Type B pancreatic cell (in vitro differentiated cells): Measurements from ENCODE around the gene CENPS. TPM values are rescaled to one million over a fixed set of nuclear protein-coding genes. Genes with fewer than 3 reads are reported as not detected.

Source experiments
- DNase-seq: peaks from one replicate; pipeline ENCODE4 v3.0.0; 2021; ENCODE audit warnings: mixed read lengths; ENCODE audit not compliant: unreplicated experiment; ENCODE audit errors: extremely low spot score
- H3K27ac Mint-ChIP-seq: 2 replicates; pipeline ENCODE4 v1.8.0; 2021; ENCODE audit warnings: mild to moderate bottlenecking, mixed read lengths
- H3K27me3 Mint-ChIP-seq: 2 replicates; pipeline ENCODE4 v1.8.0; 2021; ENCODE audit warnings: mixed read lengths
- H3K36me3 Mint-ChIP-seq: 2 replicates; pipeline ENCODE4 v1.8.0; 2021; ENCODE audit warnings: mixed read lengths
- H3K4me1 Mint-ChIP-seq: one replicate; pipeline ENCODE4 v1.8.0; 2021; ENCODE audit warnings: mixed read lengths; ENCODE audit not compliant: unreplicated experiment
- H3K4me3 Mint-ChIP-seq: 2 replicates; pipeline ENCODE4 v1.8.0; 2021; ENCODE audit warnings: mild to moderate bottlenecking, mixed read lengths
- H3K9me3 Mint-ChIP-seq: 2 replicates; pipeline ENCODE4 v1.8.0; 2021; ENCODE audit warnings: mixed read lengths
- CTCF ChIP-seq: fragments of 200-600 bp; sonication (generic); conservative IDR thresholded peaks from 2 replicates; pipeline ENCODE4 v1.5.0; 2021; ENCODE audit warnings: antibody characterized with exemption, mild to moderate bottlenecking
- total RNA-seq: library from RNA; stranded (reverse); gene quantifications from 2 replicates; pipeline ENCODE4 v1.2.1, GENCODE V29; 2021; ENCODE audit warnings: low replicate concordance

Gene CENPS
- total RNA-seq, 1 donor from 2014 or later, result 24.7 TPM

GRCh38 chr1:10398734-10399443, 31.3 kb upstream of the CENPS start, which contains the start of gene PGD:
Gene PGD, plus strand, starts transcription at chr1:10399064. Its CDS starts 54 bp downstream, at chr1:10399118.
- peaks cover 21% of the 10 kb centered on the region for H3K4me1 Mint-ChIP-seq
- H3K27ac Mint-ChIP-seq, result peak within 1 kb of the TSS; percentile 93
- no peaks in the 10 kb centered on the region for H3K27me3 Mint-ChIP-seq
- TF ChIP-seq CTCF, result no peak
- peak; percentile 99 for DNase-seq
- peaks cover 14% of the 10 kb centered on the region for H3K36me3 Mint-ChIP-seq
- peak within 1 kb of the TSS; percentile 96 for H3K4me3 Mint-ChIP-seq
- H3K9me3 Mint-ChIP-seq, result no peaks in the 10 kb centered on the region

- DNase-seq, result peak; percentile 69
Observed at GRCh38 chr1:10399444-10399941, 30.7 kb upstream of the CENPS start.

GRCh38 chr1:10400013-10400412, 30.2 kb upstream of the CENPS start:
- no peak for TF ChIP-seq CTCF
- H3K9me3 Mint-ChIP-seq, result no peaks in the 10 kb centered on the region
- H3K4me1 Mint-ChIP-seq, result peaks cover 21% of the 10 kb centered on the region
- H3K4me3 Mint-ChIP-seq, result peak overlapping the region; percentile 96
- H3K36me3 Mint-ChIP-seq, result peaks cover 22% of the 10 kb centered on the region
- H3K27me3 Mint-ChIP-seq, result no peaks in the 10 kb centered on the region
- DNase-seq, result no peak
- H3K27ac Mint-ChIP-seq, result peak overlapping the region; percentile 93

More at GRCh38 chr1:10399444-10399941, 30.7 kb upstream of the CENPS start:
- Mint-ChIP-seq H3K9me3 (no peaks in the 10 kb centered on the region), H3K4me1 (peaks cover 21% of the 10 kb centered on the region), H3K36me3 (peaks cover 19% of the 10 kb centered on the region), H3K4me3 (peak overlapping the region; percentile 96), H3K27ac (peak overlapping the region; percentile 93), H3K27me3 (no peaks in the 10 kb centered on the region)
- no peak for TF ChIP-seq CTCF

GRCh38 chr1:10401281-10401680, 29.0 kb upstream of the CENPS start:
- Mint-ChIP-seq H3K4me3 (peak overlapping the region; percentile 96), H3K27ac (peak overlapping the region; percentile 73), H3K27me3 (no peaks in the 10 kb centered on the region), H3K9me3 (no peaks in the 10 kb centered on the region), H3K4me1 (peaks cover 21% of the 10 kb centered on the region), H3K36me3 (peaks cover 22% of the 10 kb centered on the region)
- no peak for TF ChIP-seq CTCF
- DNase-seq, result no peak

GRCh38 chr1:10402729-10403274, 27.4 kb upstream of the CENPS start:
- peaks cover 30% of the 10 kb centered on the region for H3K36me3 Mint-ChIP-seq
- H3K4me1 Mint-ChIP-seq, result peaks cover 21% of the 10 kb centered on the region
- H3K9me3 Mint-ChIP-seq, result no peaks in the 10 kb centered on the region
- H3K4me3 Mint-ChIP-seq, result no peak overlapping the region
- no peak for DNase-seq
- TF ChIP-seq CTCF, result no peak
- H3K27me3 Mint-ChIP-seq, result no peaks in the 10 kb centered on the region
- no peak overlapping the region for H3K27ac Mint-ChIP-seq
